ENCODE measurements around the gene DOLPP1. TPM values are rescaled to one million over a fixed set of nuclear protein-coding genes. Genes with fewer than 3 reads are reported as not detected.

Gene DOLPP1
- total and polyA plus RNA-seq, 2 of the 13 experiments (the other 11 are each of a cell fraction or from before 2014, with no cell fraction given) = 21.0 to 34.1 TPM

DNA sequence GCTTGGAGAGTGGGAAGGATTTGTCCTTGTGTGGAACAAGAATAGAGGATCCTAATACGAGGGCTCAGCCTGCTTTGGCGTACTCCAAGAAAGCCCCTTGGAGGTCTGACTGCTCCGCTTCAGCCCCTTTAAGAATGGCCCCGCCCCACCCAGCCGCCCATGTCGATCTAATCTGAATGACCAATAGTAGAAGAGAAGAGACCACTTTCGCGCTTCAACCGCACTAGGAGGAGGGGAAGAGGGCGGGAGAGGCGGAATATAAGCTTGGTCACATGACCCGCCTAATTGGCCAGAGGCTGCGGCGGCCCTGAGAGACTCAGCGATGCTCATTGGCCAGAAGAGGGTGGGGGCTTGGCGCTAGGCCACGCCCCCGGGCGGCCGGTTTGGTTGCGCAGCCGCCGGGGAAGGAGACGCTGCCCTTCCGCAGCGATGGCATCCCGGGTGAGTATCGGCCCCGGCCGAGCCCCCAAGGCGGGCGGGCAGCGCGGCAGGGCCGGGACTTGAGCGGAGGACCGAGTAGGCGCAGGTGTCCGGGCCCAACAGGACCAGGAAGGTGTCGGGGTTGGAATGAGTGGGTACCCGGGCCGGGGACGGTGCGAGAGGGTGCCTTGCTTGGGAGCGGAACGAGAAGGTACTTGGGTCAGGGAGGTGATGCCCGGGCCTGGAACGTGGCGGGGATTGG, 44.5 kb upstream of the DOLPP1 start, which contains the start of gene MIGA2 (continued):
- TF ChIP-seq, protein P1, sequence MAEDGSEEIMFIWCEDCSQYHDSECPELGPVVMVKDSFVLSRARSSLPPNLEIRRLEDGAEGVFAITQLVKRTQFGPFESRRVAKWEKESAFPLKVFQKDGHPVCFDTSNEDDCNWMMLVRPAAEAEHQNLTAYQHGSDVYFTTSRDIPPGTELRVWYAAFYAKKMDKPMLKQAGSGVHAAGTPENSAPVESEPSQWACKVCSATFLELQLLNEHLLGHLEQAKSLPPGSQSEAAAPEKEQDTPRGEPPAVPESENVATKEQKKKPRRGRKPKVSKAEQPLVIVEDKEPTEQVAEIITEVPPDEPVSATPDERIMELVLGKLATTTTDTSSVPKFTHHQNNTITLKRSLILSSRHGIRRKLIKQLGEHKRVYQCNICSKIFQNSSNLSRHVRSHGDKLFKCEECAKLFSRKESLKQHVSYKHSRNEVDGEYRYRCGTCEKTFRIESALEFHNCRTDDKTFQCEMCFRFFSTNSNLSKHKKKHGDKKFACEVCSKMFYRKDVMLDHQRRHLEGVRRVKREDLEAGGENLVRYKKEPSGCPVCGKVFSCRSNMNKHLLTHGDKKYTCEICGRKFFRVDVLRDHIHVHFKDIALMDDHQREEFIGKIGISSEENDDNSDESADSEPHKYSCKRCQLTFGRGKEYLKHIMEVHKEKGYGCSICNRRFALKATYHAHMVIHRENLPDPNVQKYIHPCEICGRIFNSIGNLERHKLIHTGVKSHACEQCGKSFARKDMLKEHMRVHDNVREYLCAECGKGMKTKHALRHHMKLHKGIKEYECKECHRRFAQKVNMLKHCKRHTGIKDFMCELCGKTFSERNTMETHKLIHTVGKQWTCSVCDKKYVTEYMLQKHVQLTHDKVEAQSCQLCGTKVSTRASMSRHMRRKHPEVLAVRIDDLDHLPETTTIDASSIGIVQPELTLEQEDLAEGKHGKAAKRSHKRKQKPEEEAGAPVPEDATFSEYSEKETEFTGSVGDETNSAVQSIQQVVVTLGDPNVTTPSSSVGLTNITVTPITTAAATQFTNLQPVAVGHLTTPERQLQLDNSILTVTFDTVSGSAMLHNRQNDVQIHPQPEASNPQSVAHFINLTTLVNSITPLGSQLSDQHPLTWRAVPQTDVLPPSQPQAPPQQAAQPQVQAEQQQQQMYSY (CRISPR knock-in tag; IDR thresholded peaks at IDR 0.05) = peak; percentile 30; the same call in 1 of the 2 replicates
- TF ChIP-seq PHF8 (CRISPR knock-in tag; IDR thresholded peaks at IDR 0.05) (peak; percentile 89), ZNF281 (CRISPR knock-in tag; IDR thresholded peaks at IDR 0.05; ENCODE audit: borderline replicate concordance) (peak; percentile 36; the same call in 1 of the 2 replicates), SRY (CRISPR knock-in tag; IDR thresholded peaks at IDR 0.05) (peak; percentile 44; the same call in 1 of the 2 replicates), GATAD1 (CRISPR knock-in tag; IDR thresholded peaks at IDR 0.05) (peak; percentile 77), CEBPG (CRISPR knock-in tag; IDR thresholded peaks at IDR 0.05) (peak; percentile 60), SP1 (IDR thresholded peaks at IDR 0.05) (no peak), SP1 (CRISPR knock-in tag; IDR thresholded peaks at IDR 0.05) (peak; percentile 90), MED1 (CRISPR knock-in tag; IDR thresholded peaks at IDR 0.05) (peak; percentile 43; the same call in 1 of the 2 replicates), SIX1 (CRISPR knock-in tag; IDR thresholded peaks at IDR 0.05; ENCODE audit: borderline replicate concordance) (0 out of 2 replicates have a peak, but pooled peaks have one; percentile 11), ELF1 (CRISPR knock-in tag; IDR thresholded peaks at IDR 0.05) (no peak; the same call in 1 of the 2 replicates), RBFOX2 (IDR thresholded peaks at IDR 0.05; ENCODE audit: low read depth, low read length) (peak; percentile 84), HBP1 (CRISPR knock-in tag; IDR thresholded peaks at IDR 0.05; ENCODE audit: low read depth) (0 out of 2 replicates have a peak, but pooled peaks have one; percentile 40), IKZF4 (CRISPR knock-in tag; IDR thresholded peaks at IDR 0.05; ENCODE audit: borderline replicate concordance, low read depth, not compliant biosample characterization) (peak; percentile 65), DR1 (CRISPR knock-in tag; IDR thresholded peaks at IDR 0.05) (peak; percentile 82), FIP1L1 (IDR thresholded peaks at IDR 0.05; ENCODE audit: borderline replicate concordance, insufficient read depth, low read depth, low read length) (no peak), ZBTB26 (CRISPR knock-in tag; IDR thresholded peaks at IDR 0.05; ENCODE audit: borderline replicate concordance) (peak; percentile 16; the same call in 1 of the 2 replicates), ZNF605 (CRISPR knock-in tag; IDR thresholded peaks at IDR 0.05) (peak; percentile 57; the same call in 1 of the 2 replicates)
- TF ChIP-seq, protein P2, sequence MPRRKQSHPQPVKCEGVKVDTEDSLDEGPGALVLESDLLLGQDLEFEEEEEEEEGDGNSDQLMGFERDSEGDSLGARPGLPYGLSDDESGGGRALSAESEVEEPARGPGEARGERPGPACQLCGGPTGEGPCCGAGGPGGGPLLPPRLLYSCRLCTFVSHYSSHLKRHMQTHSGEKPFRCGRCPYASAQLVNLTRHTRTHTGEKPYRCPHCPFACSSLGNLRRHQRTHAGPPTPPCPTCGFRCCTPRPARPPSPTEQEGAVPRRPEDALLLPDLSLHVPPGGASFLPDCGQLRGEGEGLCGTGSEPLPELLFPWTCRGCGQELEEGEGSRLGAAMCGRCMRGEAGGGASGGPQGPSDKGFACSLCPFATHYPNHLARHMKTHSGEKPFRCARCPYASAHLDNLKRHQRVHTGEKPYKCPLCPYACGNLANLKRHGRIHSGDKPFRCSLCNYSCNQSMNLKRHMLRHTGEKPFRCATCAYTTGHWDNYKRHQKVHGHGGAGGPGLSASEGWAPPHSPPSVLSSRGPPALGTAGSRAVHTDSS (CRISPR knock-in tag; conservative IDR thresholded peaks at IDR 0.05) = no peak

Measured in HepG2 (cell line).